Stomach smooth muscle (tissue), 2 donors: ENCODE data around the gene ZNF362.

Source experiments
- H3K27ac ChIP-seq: one replicate; pipeline ENCODE4 v1.7.0; 2013; ENCODE audit warnings: mild to moderate bottlenecking, low read length, inconsistent platforms
- H3K27me3 ChIP-seq, 2 donors: one replicate each; pipeline ENCODE4 v1.7.0; 2013; ENCODE audit warnings: low read length in 2 of 2; ENCODE audit not compliant: insufficient read depth in 2 of 2, control insufficient read depth in 1 of 2
- H3K36me3 ChIP-seq, 2 donors: one replicate each; pipeline ENCODE4 v1.7.0; 2013; ENCODE audit warnings: low read length in 2 of 2; ENCODE audit not compliant: control insufficient read depth in 2 of 2, insufficient read depth in 2 of 2
- H3K4me1 ChIP-seq: one replicate; pipeline ENCODE4 v1.7.0; 2013; ENCODE audit warnings: low read length; ENCODE audit not compliant: control insufficient read depth, insufficient read depth
- H3K4me3 ChIP-seq, 2 donors: one replicate each; pipeline ENCODE4 v1.7.0; 2013; ENCODE audit warnings: low read length in 2 of 2
- H3K9ac ChIP-seq, 2 donors: one replicate each; pipeline ENCODE4 v1.7.0; 2013; ENCODE audit warnings: low read length in 2 of 2, mild to moderate bottlenecking in 1 of 2
- H3K9me3 ChIP-seq, 2 donors: one replicate each; pipeline ENCODE4 v1.7.0; 2013; ENCODE audit warnings: low read length in 2 of 2; ENCODE audit not compliant: control insufficient read depth in 2 of 2
- donor health status: healthy.
- donor health status: Pancreatic carcinoma.

The ZNF362 gene

GRCh38 chr1:33296082-33296458 lies 39.8 kb downstream of the ZNF362 start:
- H3K4me1 ChIP-seq, result peaks cover 35% of the 10 kb centered on the region
- H3K27ac ChIP-seq, result peak overlapping the region; percentile 46
- no peak overlapping the region for H3K4me3 ChIP-seq

GRCh38 chr1:33296824-33297223 lies 40.5 kb downstream of the ZNF362 start:
- Histone ChIP-seq H3K27me3 (no peaks in the 10 kb centered on the region), H3K27ac (no peak overlapping the region), H3K36me3 (peaks cover 11 to 17% of the 10 kb centered on the region in 2 donors), H3K4me1 (peaks cover 41% of the 10 kb centered on the region), H3K4me3 (no peak overlapping the region), H3K9ac (no peak overlapping the region), H3K9me3 (no peaks in the 10 kb centered on the region)

More at GRCh38 chr1:33296082-33296458, 39.8 kb downstream of the ZNF362 start:
- Histone ChIP-seq H3K36me3 (peaks cover 11 to 17% of the 10 kb centered on the region in 2 donors), H3K9me3 (no peaks in the 10 kb centered on the region), H3K9ac (peak overlapping the region in 1 of 2 donors; percentile 21), H3K27me3 (no peaks in the 10 kb centered on the region)

GRCh38 chr1:33297911-33298622 lies 41.8 kb downstream of the ZNF362 start:
- H3K27me3 ChIP-seq, result no peaks in the 10 kb centered on the region
- peaks cover 11 to 20% of the 10 kb centered on the region in 2 donors for H3K36me3 ChIP-seq
- H3K27ac ChIP-seq, result no peak overlapping the region
- H3K9me3 ChIP-seq, result no peaks in the 10 kb centered on the region
- H3K9ac ChIP-seq, result no peak overlapping the region
- no peak overlapping the region for H3K4me3 ChIP-seq
- H3K4me1 ChIP-seq, result peaks cover 36% of the 10 kb centered on the region

- Histone ChIP-seq H3K27ac (no peak overlapping the region), H3K4me1 (peaks cover 31% of the 10 kb centered on the region), H3K27me3 (no peaks in the 10 kb centered on the region), H3K9ac (no peak overlapping the region), H3K36me3 (peaks cover 9 to 16% of the 10 kb centered on the region in 2 donors), H3K4me3 (no peak overlapping the region), H3K9me3 (no peaks in the 10 kb centered on the region)
These were observed 42.5 kb downstream of the ZNF362 start for GRCh38 chr1:33298623-33299277.

GRCh38 chr1:33299461-33300155 lies 43.3 kb downstream of the ZNF362 start:
- Histone ChIP-seq H3K27ac (peak overlapping the region; percentile 24), H3K27me3 (no peaks in the 10 kb centered on the region), H3K9ac (no peak overlapping the region), H3K4me1 (peaks cover 31% of the 10 kb centered on the region), H3K36me3 (peaks cover 4 to 11% of the 10 kb centered on the region in 2 donors), H3K4me3 (no peak overlapping the region), H3K9me3 (no peaks in the 10 kb centered on the region)

- no peak overlapping the region for H3K4me3 ChIP-seq
These were observed 44.4 kb downstream of the ZNF362 start for GRCh38 chr1:33300673-33301072.

GRCh38 chr1:33301273-33301984 lies 45.1 kb downstream of the ZNF362 start:
- Histone ChIP-seq H3K4me3 (no peak overlapping the region), H3K27me3 (peaks cover 0 to 3% of the 10 kb centered on the region in 2 donors)

More at GRCh38 chr1:33300673-33301072, 44.4 kb downstream of the ZNF362 start:
- H3K27me3 ChIP-seq, result no peaks in the 10 kb centered on the region
- no peak overlapping the region for H3K9ac ChIP-seq
- no peaks in the 10 kb centered on the region for H3K9me3 ChIP-seq
- peak overlapping the region; percentile 64 for H3K27ac ChIP-seq
- peaks cover 0 to 8% of the 10 kb centered on the region in 2 donors for H3K36me3 ChIP-seq
- peaks cover 24% of the 10 kb centered on the region for H3K4me1 ChIP-seq

GRCh38 chr1:33302325-33302724 lies 46.0 kb downstream of the ZNF362 start:
- Histone ChIP-seq H3K27me3 (peaks cover 0 to 10% of the 10 kb centered on the region in 2 donors), H3K4me1 (peaks cover 24% of the 10 kb centered on the region), H3K9ac (no peak overlapping the region)

More at GRCh38 chr1:33301273-33301984, 45.1 kb downstream of the ZNF362 start:
- Histone ChIP-seq H3K36me3 (peaks cover 0 to 4% of the 10 kb centered on the region in 2 donors), H3K4me1 (peaks cover 17% of the 10 kb centered on the region), H3K9ac (no peak overlapping the region), H3K9me3 (no peaks in the 10 kb centered on the region), H3K27ac (peak overlapping the region; percentile 64)

GRCh38 chr1:33305016-33305415 lies 48.7 kb downstream of the ZNF362 start:
- no peak overlapping the region for H3K9ac ChIP-seq
- peaks cover 0 to 3% of the 10 kb centered on the region in 2 donors for H3K36me3 ChIP-seq
- H3K4me3 ChIP-seq, result no peak overlapping the region
- H3K27ac ChIP-seq, result no peak overlapping the region
- H3K9me3 ChIP-seq, result no peaks in the 10 kb centered on the region
- H3K27me3 ChIP-seq, result peaks cover 0 to 10% of the 10 kb centered on the region in 2 donors
- H3K4me1 ChIP-seq, result peaks cover 21% of the 10 kb centered on the region

More at GRCh38 chr1:33302325-33302724, 46.0 kb downstream of the ZNF362 start:
- H3K27ac ChIP-seq, result no peak overlapping the region
- H3K9me3 ChIP-seq, result no peaks in the 10 kb centered on the region
- H3K36me3 ChIP-seq, result peaks cover 0 to 3% of the 10 kb centered on the region in 2 donors
- H3K4me3 ChIP-seq, result no peak overlapping the region
